ENCODE data around the gene CREBBP.
A peak's percentile ranks its signal among the peaks of the same experiment; 100 is the strongest.

CREBBP gene

DNA sequence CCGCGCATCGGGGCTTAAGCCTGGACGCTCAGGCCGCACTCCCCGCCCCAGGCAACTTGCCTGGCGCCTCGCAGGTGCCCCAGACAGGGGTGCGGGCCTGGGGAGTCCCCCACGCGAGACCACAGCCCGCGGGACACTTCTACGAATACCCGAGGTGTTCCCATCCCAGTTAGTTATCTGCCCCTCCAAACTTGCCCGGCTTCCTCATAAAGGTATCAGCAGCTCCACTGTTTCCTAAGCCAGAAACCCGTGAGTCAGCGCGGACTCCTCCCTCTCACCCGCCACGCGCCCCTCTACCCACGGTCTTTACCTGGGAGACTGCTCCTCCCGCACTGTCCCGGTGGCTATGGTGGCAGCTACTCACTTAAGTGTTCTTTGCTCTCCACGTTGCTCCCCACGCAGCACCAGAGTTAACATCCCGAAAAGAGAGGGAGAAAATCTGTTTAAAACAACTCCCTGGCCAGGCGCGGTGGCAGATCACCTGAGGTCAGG lies 1.0 kb upstream of the CREBBP start:
- WGBS (ENCODE audit: insufficient coverage) = 55% methylated on average over 28 of the region's 30 CpGs
- peak in 2 of 3 donors; percentile 48 to 57 for DNase-seq
- peaks cover 0 to 8% (median 2%) of the 10 kb centered on the region in 4 experiments for H3K36me3 ChIP-seq (ENCODE audit: control insufficient read depth in 4 of 4, insufficient read depth in 4 of 4, low read length in 3 of 4)
- no peaks in the 10 kb centered on the region for H3K9me3 ChIP-seq (ENCODE audit: control extremely low read depth in 1 of 5, control insufficient read depth in 4 of 5, insufficient read depth in 2 of 5, low read depth in 1 of 5, low read length in 4 of 5)
- no peak overlapping the region for H3K27ac ChIP-seq (ENCODE audit: insufficient read depth in 1 of 2, low read depth in 1 of 2, low read length in 2 of 2, poor library complexity in 1 of 2, severe bottlenecking in 2 of 2)
- POLR2A ChIA-PET = no interaction called here
- peak overlapping the region in 3 of 7 experiments; percentile 61 to 75 (median 68) for H3K4me3 ChIP-seq (ENCODE audit: control insufficient read depth in 1 of 7, extremely low read depth in 1 of 7, insufficient read depth in 4 of 7, low read depth in 2 of 7, low read length in 6 of 7)
- peaks cover 0 to 7% (median 4%) of the 10 kb centered on the region in 5 experiments for H3K27me3 ChIP-seq (replicated peaks in 2 of 5; ENCODE audit: control insufficient read depth in 4 of 5, insufficient read depth in 5 of 5, low read length in 4 of 5)
- peaks cover 9 to 29% (median 19%) of the 10 kb centered on the region in 4 experiments for H3K4me1 ChIP-seq (ENCODE audit: control extremely low read depth in 1 of 4, control insufficient read depth in 4 of 4, insufficient read depth in 4 of 4, low read length in 3 of 4)
- CTCF ChIA-PET = interaction anchor here (0.8 kb wide), 1 partner anchor 22 kb away, joined by 3 read pairs; no protein-coding TSS in a partner anchor

DNA sequence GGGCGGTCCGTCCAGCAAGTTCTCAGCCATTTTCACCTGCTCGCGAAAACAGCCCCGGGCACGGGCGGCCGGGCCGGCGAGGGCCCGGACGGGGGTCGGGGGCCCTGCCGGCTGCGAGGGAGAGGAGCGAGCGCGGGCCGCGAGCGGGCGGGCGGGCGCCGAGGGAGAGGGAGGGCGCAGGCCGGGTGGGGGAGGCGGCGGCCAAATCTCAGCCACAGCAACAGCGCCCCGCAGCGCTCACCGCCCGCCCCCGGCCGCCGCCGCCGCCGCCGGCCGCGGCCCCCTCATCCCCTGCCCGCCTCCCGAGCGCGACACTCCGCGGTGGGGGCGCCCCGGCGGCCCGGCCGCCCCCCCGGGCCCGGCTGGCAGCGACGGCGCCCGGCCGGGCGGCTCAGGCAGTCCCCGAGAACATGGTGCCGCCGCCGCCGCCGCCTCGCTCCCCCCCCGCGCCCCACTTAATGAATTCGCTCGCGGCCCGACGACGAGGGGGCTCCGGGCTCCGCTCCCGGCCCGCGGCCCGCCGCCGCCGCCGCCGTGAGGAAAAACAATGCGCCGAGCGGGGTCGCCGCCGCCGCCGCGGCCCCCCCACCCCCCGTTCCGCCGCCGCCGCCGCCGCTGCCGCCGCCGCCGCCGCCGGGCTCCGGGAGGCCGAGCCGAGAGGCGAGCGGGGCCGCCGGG lies 487 bp downstream of the CREBBP start:
- H3K27ac ChIP-seq (ENCODE audit: insufficient read depth in 1 of 2, low read depth in 1 of 2, low read length in 2 of 2, poor library complexity in 1 of 2, severe bottlenecking in 2 of 2) = peak overlapping the region in 1 of 2 experiments; percentile 58
- H3K4me1 ChIP-seq (ENCODE audit: control extremely low read depth in 1 of 4, control insufficient read depth in 4 of 4, insufficient read depth in 4 of 4, low read length in 3 of 4) = peaks cover 9 to 30% (median 19%) of the 10 kb centered on the region in 4 experiments

DNA sequence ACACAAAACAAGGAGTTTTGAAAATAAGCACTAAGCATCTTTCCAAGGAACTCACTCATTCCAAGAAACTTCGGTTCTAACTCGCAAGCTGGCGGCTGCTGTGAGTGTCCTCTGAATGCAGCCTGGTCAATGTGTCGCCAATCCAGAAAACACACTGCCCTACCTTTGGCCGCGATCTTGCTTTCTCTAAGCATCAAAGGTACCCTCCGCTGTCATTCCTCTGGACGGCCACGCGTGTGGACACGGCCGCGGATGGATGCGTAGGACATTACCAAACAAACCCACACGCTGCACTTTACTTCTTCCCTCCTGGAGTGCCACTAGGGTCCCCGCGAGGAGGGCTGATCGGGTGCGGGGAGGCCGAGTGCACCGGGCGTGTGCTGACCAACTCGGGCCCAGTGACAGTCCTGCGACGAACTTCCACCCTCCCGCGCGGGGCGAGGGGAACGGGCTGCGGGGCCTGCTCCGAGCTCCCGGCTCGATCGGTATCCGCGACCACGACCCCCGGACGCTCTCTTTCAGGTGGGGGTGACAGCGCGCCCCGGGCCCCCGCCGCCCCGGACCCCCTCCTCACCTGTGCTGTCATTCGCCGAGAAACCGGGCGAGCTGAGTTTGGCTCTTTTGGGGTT lies 1.1 kb downstream of the CREBBP start:
- H3K27ac ChIP-seq (ENCODE audit: insufficient read depth in 1 of 2, low read depth in 1 of 2, low read length in 2 of 2, poor library complexity in 1 of 2, severe bottlenecking in 2 of 2) = no peak overlapping the region
- CTCF ChIA-PET = interaction anchor here (1.2 to 2.4 kb wide), 4 partner anchors 11 to 239 kb away, joined by 3 to 10 read pairs (median 4); no protein-coding TSS in a partner anchor

More for the DNA sequence above, 487 bp downstream of the CREBBP start:
- peaks cover 0 to 9% (median 2%) of the 10 kb centered on the region in 4 experiments for H3K36me3 ChIP-seq (ENCODE audit: control insufficient read depth in 4 of 4, insufficient read depth in 4 of 4, low read length in 3 of 4)
- peak overlapping the region; percentile 43 to 90 (median 74) for H3K4me3 ChIP-seq (ENCODE audit: control insufficient read depth in 1 of 7, extremely low read depth in 1 of 7, insufficient read depth in 4 of 7, low read depth in 2 of 7, low read length in 6 of 7)
- POLR2A ChIA-PET = no interaction called here
- DNase-seq = peak; percentile 59 to 76 (median 69)
- H3K27me3 ChIP-seq (replicated peaks in 2 of 5; ENCODE audit: control insufficient read depth in 4 of 5, insufficient read depth in 5 of 5, low read length in 4 of 5) = peaks cover 0 to 7% (median 4%) of the 10 kb centered on the region in 5 experiments
- WGBS (ENCODE audit: insufficient coverage) = 0% methylated on average over 66 of the region's 117 CpGs
- CTCF ChIA-PET = interaction anchor here (1.2 to 2.4 kb wide), 2 partner anchors 12 to 21 kb away, joined by 3 to 10 read pairs; no protein-coding TSS in a partner anchor
- H3K9me3 ChIP-seq (ENCODE audit: control extremely low read depth in 1 of 5, control insufficient read depth in 4 of 5, insufficient read depth in 2 of 5, low read depth in 1 of 5, low read length in 4 of 5) = no peaks in the 10 kb centered on the region

DNA sequence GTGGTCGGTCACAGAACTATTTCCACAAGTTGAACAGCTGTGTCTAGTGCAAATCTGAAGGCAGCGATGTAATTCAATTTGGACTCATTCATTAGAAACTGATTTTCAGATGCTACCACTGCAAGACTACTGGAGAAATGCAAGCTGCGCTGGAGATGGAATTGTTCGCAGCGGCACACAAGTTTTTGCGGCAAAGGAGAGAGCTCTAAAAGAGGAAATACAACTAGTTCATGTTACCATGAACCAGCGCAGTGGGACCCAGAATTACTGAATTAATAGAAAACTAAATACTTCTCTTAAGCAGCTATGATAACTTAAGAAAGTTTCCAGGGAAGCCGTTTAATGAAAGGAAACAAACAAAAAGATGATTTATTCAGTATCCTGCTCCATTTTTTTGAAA lies 1.9 kb downstream of the CREBBP start:
- no peak overlapping the region for H3K27ac ChIP-seq (ENCODE audit: insufficient read depth in 1 of 2, low read depth in 1 of 2, low read length in 2 of 2, poor library complexity in 1 of 2, severe bottlenecking in 2 of 2)
- peak overlapping the region in 6 of 7 experiments; percentile 68 to 90 (median 78) for H3K4me3 ChIP-seq (ENCODE audit: control insufficient read depth in 1 of 7, extremely low read depth in 1 of 7, insufficient read depth in 4 of 7, low read depth in 2 of 7, low read length in 6 of 7)
- WGBS (ENCODE audit: insufficient coverage) = 19% methylated on average over 6 of the region's 8 CpGs
- ChIA-PET CTCF (interaction anchor here (1.2 to 2.4 kb wide), 8 partner anchors 10 to 239 kb away, joined by 3 to 10 read pairs (median 4); no protein-coding TSS in a partner anchor), POLR2A (interaction anchor here (0.6 to 0.8 kb wide), 2 partner anchors 83 to 88 kb away, joined by 3 read pairs; no protein-coding TSS in a partner anchor)
- peaks cover 0 to 9% (median 2%) of the 10 kb centered on the region in 4 experiments for H3K36me3 ChIP-seq (ENCODE audit: control insufficient read depth in 4 of 4, insufficient read depth in 4 of 4, low read length in 3 of 4)
- DNase-seq = peak in 2 of 3 donors; percentile 65 to 76
- peaks cover 0 to 7% (median 4%) of the 10 kb centered on the region in 5 experiments for H3K27me3 ChIP-seq (replicated peaks in 2 of 5; ENCODE audit: control insufficient read depth in 4 of 5, insufficient read depth in 5 of 5, low read length in 4 of 5)
- peaks cover 9 to 37% (median 19%) of the 10 kb centered on the region in 4 experiments for H3K4me1 ChIP-seq (ENCODE audit: control extremely low read depth in 1 of 4, control insufficient read depth in 4 of 4, insufficient read depth in 4 of 4, low read length in 3 of 4)
- H3K9me3 ChIP-seq (ENCODE audit: control extremely low read depth in 1 of 5, control insufficient read depth in 4 of 5, insufficient read depth in 2 of 5, low read depth in 1 of 5, low read length in 4 of 5) = no peaks in the 10 kb centered on the region

More for the DNA sequence above, 1.1 kb downstream of the CREBBP start:
- Histone ChIP-seq H3K36me3 (ENCODE audit: control insufficient read depth in 4 of 4, insufficient read depth in 4 of 4, low read length in 3 of 4) (peaks cover 0 to 9% (median 2%) of the 10 kb centered on the region in 4 experiments), H3K9me3 (ENCODE audit: control extremely low read depth in 1 of 5, control insufficient read depth in 4 of 5, insufficient read depth in 2 of 5, low read depth in 1 of 5, low read length in 4 of 5) (no peaks in the 10 kb centered on the region), H3K27me3 (replicated peaks in 2 of 5; ENCODE audit: control insufficient read depth in 4 of 5, insufficient read depth in 5 of 5, low read length in 4 of 5) (peaks cover 0 to 7% (median 4%) of the 10 kb centered on the region in 5 experiments), H3K4me1 (ENCODE audit: control extremely low read depth in 1 of 4, control insufficient read depth in 4 of 4, insufficient read depth in 4 of 4, low read length in 3 of 4) (peaks cover 9 to 31% (median 19%) of the 10 kb centered on the region in 4 experiments), H3K4me3 (ENCODE audit: control insufficient read depth in 1 of 7, extremely low read depth in 1 of 7, insufficient read depth in 4 of 7, low read depth in 2 of 7, low read length in 6 of 7) (peak overlapping the region; percentile 43 to 90 (median 74))
- WGBS (ENCODE audit: insufficient coverage) = 1% methylated on average over 28 of the region's 50 CpGs
- POLR2A ChIA-PET = no interaction called here
- peak in 1 of 3 donors; percentile 27 for DNase-seq

DNA sequence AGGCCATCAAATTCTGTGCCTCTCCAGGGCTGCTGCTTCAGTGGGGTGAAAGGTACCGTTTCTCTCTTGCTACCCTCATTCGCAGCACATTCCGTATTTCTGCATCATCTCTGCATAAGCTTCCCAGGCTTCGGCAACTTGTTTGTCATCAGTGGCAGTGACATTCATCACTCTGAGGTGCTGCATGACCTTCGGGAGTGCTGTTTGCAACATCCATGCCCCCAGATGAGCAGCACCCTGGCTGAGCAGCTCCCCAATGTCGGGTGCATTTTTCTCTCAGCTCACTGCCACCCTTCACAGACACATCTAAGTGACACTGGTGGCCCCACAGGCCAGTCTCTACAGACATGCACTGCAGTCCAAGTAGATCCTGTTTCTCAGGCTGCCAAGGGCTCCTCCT lies 3.8 kb downstream of the CREBBP start:
- Histone ChIP-seq H3K36me3 (ENCODE audit: control insufficient read depth in 4 of 4, insufficient read depth in 4 of 4, low read length in 3 of 4) (peaks cover 0 to 9% (median 2%) of the 10 kb centered on the region in 4 experiments), H3K4me1 (ENCODE audit: control extremely low read depth in 1 of 4, control insufficient read depth in 4 of 4, insufficient read depth in 4 of 4, low read length in 3 of 4) (peaks cover 9 to 41% (median 22%) of the 10 kb centered on the region in 4 experiments)
- WGBS (ENCODE audit: insufficient coverage) = 95% methylated on average over 6 of the region's 6 CpGs

DNA sequence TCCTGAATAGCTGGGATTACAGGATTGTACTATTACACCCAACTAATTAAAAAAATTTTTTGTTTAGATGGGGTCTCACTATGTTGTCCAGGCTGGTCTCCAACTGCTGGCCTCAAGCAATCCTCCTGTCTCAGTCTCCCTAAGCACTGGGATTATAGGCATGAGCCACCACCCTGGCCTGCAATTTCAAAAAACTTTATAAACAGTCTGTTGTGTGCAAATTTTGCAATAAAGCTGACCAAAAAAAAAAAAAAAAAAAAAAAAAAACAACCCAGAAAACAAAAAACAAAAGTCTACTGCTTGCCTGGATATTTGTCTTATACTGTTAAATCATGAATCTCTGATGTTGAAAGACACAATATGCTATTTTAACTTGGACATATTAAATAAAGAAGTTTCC lies 4.4 kb downstream of the CREBBP start:
- no peaks in the 10 kb centered on the region for H3K9me3 ChIP-seq (ENCODE audit: control extremely low read depth in 1 of 5, control insufficient read depth in 4 of 5, insufficient read depth in 2 of 5, low read depth in 1 of 5, low read length in 4 of 5)
- H3K4me3 ChIP-seq (ENCODE audit: control insufficient read depth in 1 of 7, extremely low read depth in 1 of 7, insufficient read depth in 4 of 7, low read depth in 2 of 7, low read length in 6 of 7) = no peak overlapping the region
- H3K27ac ChIP-seq (ENCODE audit: insufficient read depth in 1 of 2, low read depth in 1 of 2, low read length in 2 of 2, poor library complexity in 1 of 2, severe bottlenecking in 2 of 2) = no peak overlapping the region
- H3K4me1 ChIP-seq (ENCODE audit: control extremely low read depth in 1 of 4, control insufficient read depth in 4 of 4, insufficient read depth in 4 of 4, low read length in 3 of 4) = peaks cover 9 to 38% (median 18%) of the 10 kb centered on the region in 4 experiments
- peaks cover 0 to 1% (median 0%) of the 10 kb centered on the region in 5 experiments for H3K27me3 ChIP-seq (replicated peaks in 2 of 5; ENCODE audit: control insufficient read depth in 4 of 5, insufficient read depth in 5 of 5, low read length in 4 of 5)
- ChIA-PET POLR2A (no interaction called here), CTCF (no interaction called here)
- no peak for DNase-seq
- peaks cover 0 to 9% (median 2%) of the 10 kb centered on the region in 4 experiments for H3K36me3 ChIP-seq (ENCODE audit: control insufficient read depth in 4 of 4, insufficient read depth in 4 of 4, low read length in 3 of 4)

More for the DNA sequence above, 3.8 kb downstream of the CREBBP start:
- no peak for DNase-seq
- no peak overlapping the region for H3K27ac ChIP-seq (ENCODE audit: insufficient read depth in 1 of 2, low read depth in 1 of 2, low read length in 2 of 2, poor library complexity in 1 of 2, severe bottlenecking in 2 of 2)
- ChIA-PET POLR2A (no interaction called here), CTCF (no interaction called here)
- H3K27me3 ChIP-seq (replicated peaks in 2 of 5; ENCODE audit: control insufficient read depth in 4 of 5, insufficient read depth in 5 of 5, low read length in 4 of 5) = peaks cover 0 to 6% (median 0%) of the 10 kb centered on the region in 5 experiments
- no peak overlapping the region for H3K4me3 ChIP-seq (ENCODE audit: control insufficient read depth in 1 of 7, extremely low read depth in 1 of 7, insufficient read depth in 4 of 7, low read depth in 2 of 7, low read length in 6 of 7)
- H3K9me3 ChIP-seq (ENCODE audit: control extremely low read depth in 1 of 5, control insufficient read depth in 4 of 5, insufficient read depth in 2 of 5, low read depth in 1 of 5, low read length in 4 of 5) = no peaks in the 10 kb centered on the region
